ENCODE results near the gene UBE2V1. TPM values are rescaled to one million over a fixed set of nuclear protein-coding genes. Genes with fewer than 3 reads are reported as not detected.
"Not testable (repeated sequence)": the region's sequence is repeated elsewhere in the genome, so short reads cannot be mapped to it uniquely, and the experiment has no call there.

UBE2V1 gene
- polyA plus RNA-seq (2012; ENCODE audit: low read depth, missing spikeins), result 104 TPM

DNA sequence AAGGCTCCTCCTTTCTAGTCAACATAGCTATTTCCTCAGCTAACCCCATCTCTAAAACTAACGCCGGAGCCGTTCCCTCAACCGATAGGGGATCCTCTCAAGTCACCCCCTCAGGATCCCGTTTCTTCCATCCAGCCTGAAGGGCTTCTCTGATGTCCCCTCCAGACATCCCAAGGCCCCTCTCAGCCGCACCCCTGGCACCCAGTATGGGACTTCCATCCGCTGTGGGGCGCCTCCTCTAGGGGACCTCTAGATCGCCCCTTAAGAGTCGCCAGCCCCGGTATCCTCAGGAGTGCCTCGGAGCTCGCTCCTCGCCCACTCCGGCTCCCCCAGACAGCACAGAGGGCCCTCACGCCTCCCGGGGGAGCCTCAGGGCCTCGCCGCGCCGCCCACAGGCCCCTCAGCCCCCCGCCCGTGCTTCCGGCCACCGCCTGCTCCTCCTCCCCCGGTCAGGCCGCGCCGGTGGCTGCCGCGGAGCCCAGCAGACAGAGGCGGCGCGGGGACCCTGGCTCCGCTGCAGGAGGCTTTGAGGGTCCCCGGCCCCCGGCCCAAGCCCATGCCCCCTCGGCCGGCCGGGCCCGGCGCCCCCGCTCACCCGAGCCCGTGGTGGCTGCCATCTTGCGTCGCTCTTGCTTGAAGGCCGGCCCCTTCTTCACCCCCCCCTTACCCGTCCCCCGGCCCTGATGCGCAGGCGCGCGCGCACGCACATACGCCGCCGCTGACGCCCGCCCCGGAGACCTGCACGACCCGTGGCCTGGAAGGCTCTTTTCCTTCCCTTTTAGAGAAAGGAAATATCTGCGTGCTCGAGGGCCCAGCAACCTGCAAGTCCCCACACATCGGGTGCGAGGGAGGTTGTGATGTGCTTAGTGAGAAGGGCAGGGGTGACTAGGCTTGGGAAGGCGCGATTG lies at the start of gene UBE2V1:
Gene UBE2V1 (minus strand): TSS at position 639 of the 908 bp plus-strand sequence. CDS start 22 bp downstream, at position 617.
- peak; percentile 65; the same call in 1 of the 2 replicates for TF ChIP-seq POLR2AphosphoS5 (IDR thresholded peaks at IDR 0.05; ENCODE audit: low read depth, low read length)
- peak; percentile 85 for TF ChIP-seq POLR2A (IDR thresholded peaks at IDR 0.05; ENCODE audit: low read depth, low read length)
- TF ChIP-seq PAX5 (IDR thresholded peaks at IDR 0.05; ENCODE audit: insufficient read depth, low read length, severe bottlenecking), result no peak
- peak; percentile 35; the same call in 1 of the 2 replicates for TF ChIP-seq POU2F2 (IDR thresholded peaks at IDR 0.05; ENCODE audit: low read depth, low read length)
- peak; percentile 66; the same call in 1 of the 2 replicates for TF ChIP-seq TAF1 (IDR thresholded peaks at IDR 0.05; ENCODE audit: low read depth, low read length)
- peak; percentile 74 for FAIRE-seq
- peak; percentile 82 for DNase-seq (ENCODE audit: insufficient read length, low spot score)

DNA sequence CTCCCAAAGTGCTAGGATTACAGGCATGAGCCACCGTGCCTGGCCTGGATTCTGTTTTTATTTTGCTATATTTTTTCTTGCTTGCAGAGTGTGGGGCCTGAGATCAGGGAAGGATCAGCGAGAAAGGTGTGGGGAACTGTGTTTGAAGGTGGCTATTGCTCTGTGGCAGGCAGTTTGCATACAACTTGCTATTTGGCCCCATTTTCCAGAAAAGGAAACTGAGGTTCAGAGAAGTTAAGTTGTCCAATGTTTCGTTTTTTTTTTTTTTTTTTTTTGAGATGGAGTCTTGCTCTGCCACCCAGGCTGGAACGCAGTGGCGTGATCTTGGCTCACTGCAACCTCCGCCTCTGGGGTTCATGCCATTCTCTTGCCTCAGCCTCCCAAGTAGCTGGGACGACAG lies 48.5 kb upstream of the UBE2V1 start:
- not testable (repeated sequence) for FAIRE-seq; DNase-seq (ENCODE audit: insufficient read length, low spot score)

DNA sequence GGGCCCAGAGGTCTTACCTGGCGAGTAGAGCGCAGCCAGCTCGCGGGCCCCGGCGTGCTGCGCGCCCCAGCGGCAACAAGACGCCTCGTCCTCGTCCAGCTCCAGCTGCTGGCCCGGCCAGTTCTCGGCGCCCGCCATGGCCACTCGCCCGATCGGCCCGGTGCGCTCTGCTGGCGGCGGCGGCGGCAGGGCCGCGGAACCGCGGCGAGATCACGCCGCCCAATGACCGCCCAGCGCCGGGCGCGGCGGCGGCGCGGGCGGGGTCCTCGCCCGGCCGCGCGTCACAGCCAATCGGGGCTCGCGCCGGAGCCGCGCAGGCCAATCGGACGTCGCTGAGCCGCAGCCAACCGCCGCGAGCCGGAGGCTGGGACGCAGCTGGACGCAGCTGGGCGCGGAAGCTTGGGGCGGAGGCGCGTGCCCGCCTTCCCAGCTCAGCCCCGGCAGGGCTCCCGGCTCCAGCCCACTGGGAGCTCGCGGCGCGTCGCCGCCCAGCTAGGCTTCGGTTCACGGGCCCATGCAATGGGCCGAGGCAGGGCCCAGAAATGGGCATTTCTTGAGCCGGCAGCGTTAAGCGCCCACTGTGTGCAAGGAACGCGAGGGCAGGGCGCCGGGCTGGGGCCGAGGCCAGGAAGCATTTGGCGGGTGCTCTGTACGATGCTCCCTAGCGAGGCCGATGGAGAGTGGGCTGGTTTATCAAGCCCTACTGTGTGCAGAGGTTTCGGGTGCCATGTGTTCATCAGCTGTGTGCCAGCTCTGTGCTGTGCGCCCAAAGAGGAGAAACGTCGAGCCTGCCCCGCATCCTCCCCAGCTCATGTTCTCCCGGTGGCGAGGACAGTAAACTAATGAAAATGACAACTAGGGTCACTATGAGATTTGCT lies 40.8 kb upstream of the UBE2V1 start, which contains the start of gene PEDS1:
Gene PEDS1 (minus strand): TSS at position 224 of the 878 bp plus-strand sequence. CDS start 86 bp downstream, at position 138.
- DNase-seq (ENCODE audit: insufficient read length, low spot score), result peak; percentile 99
- FAIRE-seq, result peak; percentile 91
- TF ChIP-seq SPI1 (IDR thresholded peaks at IDR 0.05; ENCODE audit: low read depth, low read length), result no peak
- peak; percentile 82 for TF ChIP-seq POLR2A (IDR thresholded peaks at IDR 0.05; ENCODE audit: low read depth, low read length)
- TF ChIP-seq POLR2AphosphoS5 (IDR thresholded peaks at IDR 0.05; ENCODE audit: low read depth, low read length), result peak; percentile 74
- no peak for TF ChIP-seq PAX5 (IDR thresholded peaks at IDR 0.05; ENCODE audit: insufficient read depth, low read length, severe bottlenecking)
- TF ChIP-seq POU2F2 (IDR thresholded peaks at IDR 0.05; ENCODE audit: low read depth, low read length), result peak; percentile 28; the same call in 1 of the 2 replicates
- TF ChIP-seq TAF1 (IDR thresholded peaks at IDR 0.05; ENCODE audit: low read depth, low read length), result peak; percentile 34; the same call in 1 of the 2 replicates

DNA sequence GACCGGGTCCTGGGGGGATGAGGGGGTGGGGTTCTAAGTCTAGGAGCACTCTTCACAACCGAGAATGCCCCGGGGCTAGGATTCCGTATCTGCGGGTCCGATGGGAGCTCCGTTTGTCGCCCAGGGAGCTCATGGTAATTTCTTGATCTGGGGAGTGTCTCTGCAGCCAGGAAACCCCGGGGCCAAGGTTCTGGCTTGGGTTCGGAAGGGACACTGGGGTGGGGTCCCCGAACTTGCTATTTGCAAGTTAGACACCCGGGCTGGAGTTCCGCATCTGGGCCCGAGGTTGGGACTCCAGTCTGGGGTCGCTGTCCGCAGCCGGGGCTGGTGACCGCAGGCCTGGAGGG lies 40.2 kb upstream of the UBE2V1 start:
- TF ChIP-seq POU2F2 (IDR thresholded peaks at IDR 0.05; ENCODE audit: low read depth, low read length) (no peak), TAF1 (IDR thresholded peaks at IDR 0.05; ENCODE audit: low read depth, low read length) (no peak), POLR2A (IDR thresholded peaks at IDR 0.05; ENCODE audit: low read depth, low read length) (no peak), SPI1 (IDR thresholded peaks at IDR 0.05; ENCODE audit: low read depth, low read length) (no peak), PAX5 (IDR thresholded peaks at IDR 0.05; ENCODE audit: insufficient read depth, low read length, severe bottlenecking) (no peak), POLR2AphosphoS5 (IDR thresholded peaks at IDR 0.05; ENCODE audit: low read depth, low read length) (no peak)
- no peak for DNase-seq (ENCODE audit: insufficient read length, low spot score)
- FAIRE-seq, result no peak

DNA sequence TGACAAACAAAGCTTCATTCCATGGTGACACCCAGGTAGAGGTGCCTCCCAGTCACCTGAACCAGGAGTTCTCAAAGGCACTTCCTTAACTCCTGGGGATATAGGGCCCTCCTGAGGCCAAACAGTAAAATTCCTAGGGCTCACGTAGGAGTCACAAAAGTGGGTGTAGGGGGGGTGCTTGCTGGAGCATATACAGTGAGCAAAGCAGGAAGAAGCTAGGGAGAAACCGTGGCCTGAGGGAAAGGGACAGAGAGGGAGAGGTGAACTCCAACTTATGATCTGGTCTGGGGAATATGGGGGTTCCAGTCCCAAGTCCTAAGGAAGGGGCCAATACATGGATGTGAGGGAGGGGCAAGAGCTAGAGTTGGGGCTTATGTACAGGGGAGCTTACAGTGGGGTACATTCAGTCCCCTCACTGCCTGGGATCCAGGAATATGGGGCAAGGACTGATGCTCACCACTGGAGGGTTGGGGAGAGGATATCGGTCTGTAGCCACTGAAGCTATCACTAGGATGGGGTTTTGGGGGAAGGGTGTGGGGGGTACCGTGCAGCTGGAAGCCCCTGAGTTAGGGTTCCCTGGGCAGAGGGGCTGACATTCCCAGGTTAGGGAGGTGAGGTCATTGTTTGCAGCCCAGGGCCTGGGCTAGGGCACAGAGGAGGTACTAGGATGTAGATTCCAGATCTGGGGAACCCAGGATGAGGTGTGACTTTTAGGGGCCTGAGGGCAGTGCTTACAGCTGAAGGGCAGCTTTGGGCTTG lies 39.6 kb upstream of the UBE2V1 start:
- TF ChIP-seq TAF1 (IDR thresholded peaks at IDR 0.05; ENCODE audit: low read depth, low read length) (no peak), POLR2AphosphoS5 (IDR thresholded peaks at IDR 0.05; ENCODE audit: low read depth, low read length) (no peak), POLR2A (IDR thresholded peaks at IDR 0.05; ENCODE audit: low read depth, low read length) (no peak), PAX5 (IDR thresholded peaks at IDR 0.05; ENCODE audit: insufficient read depth, low read length, severe bottlenecking) (no peak)
- DNase-seq (ENCODE audit: insufficient read length, low spot score) (no peak), FAIRE-seq (no peak)

DNA sequence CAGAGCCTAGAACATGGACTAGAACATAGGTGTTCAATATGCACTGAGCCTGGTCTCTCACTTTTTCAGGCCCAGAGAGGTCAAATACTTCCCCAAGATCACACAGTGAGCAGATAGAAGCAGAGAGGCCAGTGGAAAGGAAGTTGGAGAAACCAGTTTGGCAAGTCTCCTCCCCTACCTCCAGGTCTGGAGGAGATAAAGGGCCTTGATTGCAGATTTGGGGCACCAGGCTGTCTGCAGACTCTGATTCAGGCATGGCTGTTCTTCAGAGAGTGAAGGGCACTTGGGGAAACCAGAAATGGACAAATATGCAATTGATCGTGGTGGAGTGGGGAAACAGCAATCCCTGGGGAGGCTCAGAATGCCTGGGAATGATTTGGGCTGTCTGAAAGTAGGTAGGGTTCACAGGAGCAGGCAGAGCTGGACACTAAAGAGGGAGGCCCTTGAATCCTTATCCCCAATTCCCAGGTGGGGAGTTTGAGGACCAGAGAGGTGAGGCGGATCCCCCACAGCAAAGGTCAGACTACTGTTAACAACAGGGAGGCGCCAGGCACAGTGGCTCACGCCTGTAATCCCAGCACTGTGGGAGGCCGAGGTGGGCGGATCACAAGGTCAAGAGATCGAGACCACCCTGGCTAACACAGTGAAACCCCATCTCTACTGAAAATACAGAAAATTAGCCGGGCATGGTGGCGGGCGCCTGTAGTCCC lies 38.2 kb upstream of the UBE2V1 start:
- no peak for DNase-seq (ENCODE audit: insufficient read length, low spot score)
- FAIRE-seq, result no peak
- TF ChIP-seq TAF1 (IDR thresholded peaks at IDR 0.05; ENCODE audit: low read depth, low read length), result no peak
- TF ChIP-seq POLR2A (IDR thresholded peaks at IDR 0.05; ENCODE audit: low read depth, low read length), result no peak
- no peak for TF ChIP-seq POLR2AphosphoS5 (IDR thresholded peaks at IDR 0.05; ENCODE audit: low read depth, low read length)
- TF ChIP-seq PAX5 (IDR thresholded peaks at IDR 0.05; ENCODE audit: insufficient read depth, low read length, severe bottlenecking), result no peak
- TF ChIP-seq POU2F2 (IDR thresholded peaks at IDR 0.05; ENCODE audit: low read depth, low read length), result no peak
- no peak for TF ChIP-seq SPI1 (IDR thresholded peaks at IDR 0.05; ENCODE audit: low read depth, low read length)

DNA sequence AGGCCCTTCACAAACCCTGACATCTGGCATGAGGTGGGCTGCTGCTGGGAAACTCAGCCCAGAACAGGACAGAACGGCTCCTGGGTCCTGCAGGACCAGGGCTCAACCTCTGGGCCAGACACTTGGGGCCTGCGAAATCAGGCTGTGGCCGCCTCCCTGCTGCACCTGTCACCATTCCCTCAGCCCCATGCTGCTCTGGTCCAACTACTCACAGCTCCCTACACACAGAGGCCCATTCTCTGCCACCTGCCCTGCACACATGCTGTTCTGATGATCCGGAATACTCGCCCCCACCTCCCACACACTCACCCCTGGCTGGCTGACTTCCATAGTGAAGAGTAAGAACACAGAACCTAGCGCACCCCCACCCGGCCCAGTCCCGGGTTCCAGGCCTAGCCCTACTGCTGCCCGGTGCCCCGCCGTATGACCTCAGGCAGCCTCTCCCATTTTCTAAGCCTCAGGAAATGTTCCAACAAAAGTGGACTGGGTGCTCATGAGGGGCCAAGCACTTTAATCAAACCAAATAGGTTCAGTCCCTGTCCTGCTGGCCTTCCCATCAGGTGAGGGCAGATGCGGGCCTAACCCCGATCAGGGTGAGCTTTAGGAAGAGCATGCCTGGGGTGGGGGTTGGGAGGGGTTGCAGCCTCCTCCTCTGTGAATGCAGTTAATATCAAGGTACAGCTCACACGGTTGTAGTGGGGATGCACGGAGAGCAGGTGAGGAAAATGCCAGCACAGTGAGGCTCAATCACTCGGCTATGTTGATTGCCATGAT lies 36.7 kb upstream of the UBE2V1 start:
- DNase-seq (ENCODE audit: insufficient read length, low spot score) (no peak), FAIRE-seq (no peak)
- TF ChIP-seq POLR2A (IDR thresholded peaks at IDR 0.05; ENCODE audit: low read depth, low read length) (no peak), TAF1 (IDR thresholded peaks at IDR 0.05; ENCODE audit: low read depth, low read length) (no peak), POU2F2 (IDR thresholded peaks at IDR 0.05; ENCODE audit: low read depth, low read length) (no peak), POLR2AphosphoS5 (IDR thresholded peaks at IDR 0.05; ENCODE audit: low read depth, low read length) (no peak)

All from GM12891 (cell line).